Right lobe of liver (tissue), 4 donors: ENCODE measurements around the gene SLC41A3.

Source experiments
- CTCF ChIP-seq, 4 donors: fragments of 200-600 bp in 3 of 4; fragments of 450-650 bp in 1 of 4; IDR thresholded peaks; one replicate each; pipeline versions ENCODE4 v1.5.1 to v1.8.0; 2016 to 2022; ENCODE audit warnings: antibody characterized with exemption in 4 of 4, mild to moderate bottlenecking in 2 of 4
- POLR2A ChIP-seq: fragments of 450-650 bp; IDR thresholded peaks from one replicate; pipeline ENCODE4 v1.6.1; 2017; ENCODE audit warnings: antibody characterized with exemption, mild to moderate bottlenecking
- donor health status: DM: no; HTN: no; CAD: no.
- donor health status: DM: no; HTN: no; CAD: no.
- donor health status: DM: no; HTN: yes; CAD: no.

- TF ChIP-seq CTCF (IDR thresholded peaks at IDR 0.05) (no peak), POLR2A (no peak)
Observed at GRCh38 chr3:126039870-126040269, 44.1 kb downstream of the SLC41A3 start.
